GF-D8 (cell line): ENCODE data around the gene GRIK2.

Experiments
- DNase-seq: peaks from one replicate; lab custom pipeline; 2025; lab: John Stamatoyannopoulos, UW

Gene GRIK2

GRCh38 chr6:101883505-101883904, 490.0 kb downstream of the GRIK2 start:
- no peak for DNase-seq

- DNase-seq, result no peak
Measured at GRCh38 chr6:101887532-101887931, 494.0 kb downstream of the GRIK2 start.

GRCh38 chr6:101907356-101908217, 514.1 kb downstream of the GRIK2 start:
- no peak for DNase-seq

- no peak for DNase-seq
Measured at GRCh38 chr6:101909366-101909765, 515.9 kb downstream of the GRIK2 start.

GRCh38 chr6:101912311-101912710, 518.8 kb downstream of the GRIK2 start:
- DNase-seq, result no peak

GRCh38 chr6:101918471-101918870, 525.0 kb downstream of the GRIK2 start:
- DNase-seq, result no peak

GRCh38 chr6:101921829-101922450, 528.4 kb downstream of the GRIK2 start:
- no peak for DNase-seq

GRCh38 chr6:101926149-101926925, 532.8 kb downstream of the GRIK2 start:
- no peak for DNase-seq

- DNase-seq, result no peak
Measured at GRCh38 chr6:101931766-101932165, 538.3 kb downstream of the GRIK2 start.

GRCh38 chr6:101932704-101933103, 539.2 kb downstream of the GRIK2 start:
- no peak for DNase-seq

GRCh38 chr6:101935732-101936131, 542.2 kb downstream of the GRIK2 start:
- DNase-seq, result no peak

- no peak for DNase-seq
Measured at GRCh38 chr6:101936516-101936915, 543.0 kb downstream of the GRIK2 start.

- DNase-seq, result no peak
Measured at GRCh38 chr6:101937108-101937507, 543.6 kb downstream of the GRIK2 start.

- DNase-seq, result no peak
Measured at GRCh38 chr6:101940391-101940790, 546.9 kb downstream of the GRIK2 start.

- DNase-seq, result no peak
Measured at GRCh38 chr6:101956961-101957360, 563.5 kb downstream of the GRIK2 start.

- DNase-seq, result no peak
Measured at GRCh38 chr6:101961357-101961756, 567.8 kb downstream of the GRIK2 start.

GRCh38 chr6:101980924-101981323, 587.4 kb downstream of the GRIK2 start:
- no peak for DNase-seq

- no peak for DNase-seq
Measured at GRCh38 chr6:101986476-101986875, 593.0 kb downstream of the GRIK2 start.

GRCh38 chr6:101992286-101992685, 598.8 kb downstream of the GRIK2 start:
- no peak for DNase-seq

GRCh38 chr6:101994521-101994920, 601.0 kb downstream of the GRIK2 start:
- DNase-seq, result no peak

GRCh38 chr6:102015431-102015830, 621.9 kb downstream of the GRIK2 start:
- DNase-seq, result no peak

GRCh38 chr6:102022281-102022680, 628.8 kb downstream of the GRIK2 start:
- DNase-seq, result no peak

- DNase-seq, result no peak
Measured at GRCh38 chr6:102022803-102023202, 629.3 kb downstream of the GRIK2 start.
